Left renal cortex interstitium (tissue), 4 donors: ENCODE data around the gene OR6C1. TPM values are rescaled to one million over a fixed set of nuclear protein-coding genes. Genes with fewer than 3 reads are reported as not detected.
"Not testable (repeated sequence)": the region's sequence is repeated elsewhere in the genome, so short reads cannot be mapped to it uniquely, and the experiment has no call there.

Source experiments
- DNase-seq, 4 donors: peaks; one replicate each; pipeline ENCODE4 v3.0.0-alpha.2; 2013; ENCODE audit warnings: low read depth in 4 of 4, low spot score in 2 of 4, missing footprints in 1 of 4
- polyA plus RNA-seq, 4 donors: library from polyadenylated mRNA; unstranded; fragments of 120-200 nt; gene quantifications; one replicate each; pipeline ENCODE4 v1.2.1, GENCODE V29; 2013; ENCODE audit not compliant: insufficient read length in 4 of 4

OR6C1 gene
- not detected for polyA plus RNA-seq

GRCh38 chr12:55314043-55314442 is at the start of gene OR6C1:
OR6C1 (plus strand) TSS chr12:55314343; CDS start chr12:55320600, 6,257 bp downstream.
- no peak for DNase-seq

DNA sequence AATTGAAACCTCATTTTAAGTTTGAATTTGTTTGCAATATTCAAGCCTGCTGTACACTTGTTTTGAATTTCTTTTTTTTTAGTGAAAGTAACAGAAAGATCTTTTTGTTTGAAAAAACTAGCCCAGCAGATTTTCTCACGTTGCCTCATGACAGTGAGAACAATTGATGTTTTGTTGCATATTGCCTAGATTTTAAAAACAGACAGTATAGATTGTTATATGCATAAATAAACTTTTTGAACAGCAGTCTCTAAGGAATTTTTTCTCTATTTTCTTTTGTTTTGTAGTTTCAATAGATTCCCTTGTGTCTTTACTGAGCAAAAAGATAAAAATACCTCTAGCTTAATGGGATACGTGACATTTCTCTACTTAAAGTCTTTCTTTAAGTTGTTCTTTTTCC is 33.2 kb upstream of the OR6C1 start:
- no peak for DNase-seq

- no peak for DNase-seq
Measured at GRCh38 chr12:55289999-55290398, 24.1 kb upstream of the OR6C1 start.

- no peak for DNase-seq
Measured at GRCh38 chr12:55296469-55296868, 17.7 kb upstream of the OR6C1 start, which contains the start of gene OR6C6. OR6C6 (minus strand) TSS chr12:55296569; CDS start chr12:55295232, 1,337 bp downstream.

GRCh38 chr12:55320201-55320600 is 6.1 kb downstream of the OR6C1 start:
- DNase-seq: no peak

DNA sequence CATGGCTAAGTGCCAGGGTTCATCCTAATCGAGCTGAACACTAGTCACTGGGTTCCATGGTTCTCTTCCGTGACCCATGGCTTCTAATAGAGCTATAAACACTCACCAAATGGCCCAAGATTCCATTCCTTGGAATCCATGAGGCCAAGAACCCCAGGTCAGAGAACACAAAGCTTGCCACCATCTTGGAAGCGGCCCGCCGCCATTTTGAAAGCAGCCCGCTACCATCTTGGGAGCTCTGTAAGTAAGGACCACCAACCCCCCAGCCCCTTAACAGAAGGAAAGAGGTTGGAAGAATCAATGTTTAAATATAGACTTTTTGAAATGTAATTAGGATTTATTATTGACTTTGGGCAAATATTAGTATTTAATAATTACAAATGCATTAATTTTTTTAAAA is 11.7 kb downstream of the OR6C1 start:
- not testable (repeated sequence) for DNase-seq

DNA sequence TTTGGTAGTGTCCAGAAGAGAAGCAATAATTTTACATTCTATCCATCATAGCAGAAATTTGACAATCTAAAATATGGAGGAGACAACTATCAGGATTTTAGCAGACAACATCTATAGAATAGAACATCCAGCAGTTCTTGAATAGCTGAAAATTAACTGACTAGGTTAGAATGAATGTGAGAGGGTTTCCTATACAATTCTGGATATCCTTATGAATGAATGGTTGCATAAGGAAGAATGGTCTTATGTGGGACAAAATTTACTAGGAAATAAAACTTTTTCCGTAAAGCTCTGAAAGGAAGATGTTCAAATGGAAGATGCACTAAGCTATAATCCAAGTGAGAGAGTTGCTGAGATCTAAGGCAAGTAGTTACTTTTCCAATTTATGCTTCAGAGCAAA is 16.3 kb downstream of the OR6C1 start, which contains the start of gene OR6C3:
OR6C3 (plus strand) TSS at position 301 of the 400 bp plus-strand sequence. CDS start 955 bp downstream, outside the sequence.
- no peak for DNase-seq

- no peak for DNase-seq
Measured at GRCh38 chr12:55336002-55336401, 21.9 kb downstream of the OR6C1 start.

- not testable (repeated sequence) for DNase-seq
Measured at GRCh38 chr12:55355338-55355737, 41.2 kb downstream of the OR6C1 start.

DNA sequence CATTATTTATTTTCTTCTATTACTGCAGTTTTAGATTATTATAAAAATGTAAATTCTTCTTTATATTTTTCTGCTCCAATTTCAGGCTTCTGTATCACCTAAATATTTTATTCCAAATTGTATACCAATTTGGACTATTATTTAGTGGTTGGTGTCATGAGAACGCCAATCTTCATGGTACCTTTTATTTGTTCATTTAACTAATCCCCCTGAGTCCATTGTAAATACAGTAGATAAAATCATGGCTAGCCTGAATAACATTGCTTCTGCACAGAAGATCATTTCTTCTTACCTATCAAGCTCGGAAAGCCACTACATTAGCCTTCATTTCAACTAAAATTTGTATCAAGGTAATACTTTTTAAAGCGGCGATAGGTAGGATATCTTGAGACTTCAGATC is 48.5 kb downstream of the OR6C1 start, which contains the start of gene OR6C75:
OR6C75 (plus strand) TSS at position 301 of the 400 bp plus-strand sequence. CDS start 2,136 bp downstream, outside the sequence.
- DNase-seq: no peak

GRCh38 chr12:55365086-55365485 is 50.9 kb downstream of the OR6C1 start:
- no peak for DNase-seq

Other genes starting within 250 kb of the OR6C1 start
- not detected for gene OR9K2, start 187.9 kb upstream of the OR6C1 start, polyA plus RNA-seq
- not detected for gene OR10A7, start 93.3 kb upstream of the OR6C1 start, polyA plus RNA-seq
- not detected for gene OR6C74, start 69.7 kb upstream of the OR6C1 start, polyA plus RNA-seq
- under 1 TPM in 1 of 4 donors, not detected in 3; 0.13 TPM for gene OR6C6, start 17.8 kb upstream of the OR6C1 start, polyA plus RNA-seq
- gene OR6C3, start 16.4 kb downstream of the OR6C1 start, polyA plus RNA-seq: not detected
- under 1 TPM in 1 of 4 donors, not detected in 3; 0.09 TPM for gene OR6C75, start 48.6 kb downstream of the OR6C1 start, polyA plus RNA-seq
- gene OR6C65, start 86.2 kb downstream of the OR6C1 start, polyA plus RNA-seq: not detected
- not detected for gene OR6C76, start 111.9 kb downstream of the OR6C1 start, polyA plus RNA-seq
- not detected for gene OR6C2, start 129.7 kb downstream of the OR6C1 start, polyA plus RNA-seq
- gene OR6C70, start 155.8 kb downstream of the OR6C1 start, polyA plus RNA-seq: not detected
- gene OR6C68, start 178.0 kb downstream of the OR6C1 start, polyA plus RNA-seq: not detected
- gene OR6C4, start 235.3 kb downstream of the OR6C1 start, polyA plus RNA-seq: under 1 TPM in 1 of 4 donors, not detected in 3; 0.03 TPM